Aorta (tissue), 5 donors: ENCODE results near the gene ITPRID1. TPM values are rescaled to one million over a fixed set of nuclear protein-coding genes. Genes with fewer than 3 reads are reported as not detected.

Experiments used
- ATAC-seq: fragments of 200-7000 bp; cut with Tn5 transposase; one replicate; pipeline ENCODE4 v1.9.1; 2022; ENCODE audit warnings: moderate library complexity; ENCODE audit not compliant: low FRiP score
- DNase-seq, 2 donors: peaks; one replicate each; pipeline ENCODE4 v3.0.0-alpha.2; 2020
- H3K27ac ChIP-seq, 2 donors: one replicate each; pipeline ENCODE4 v1.5.1; 2013; ENCODE audit warnings: low read length in 2 of 2, mild to moderate bottlenecking in 2 of 2, moderate library complexity in 2 of 2, control low read depth in 1 of 2, inconsistent platforms in 1 of 2, low read depth in 1 of 2
- H3K27me3 ChIP-seq, 2 donors: one replicate each; pipeline ENCODE4 v1.6.1; 2013; ENCODE audit warnings: control low read depth in 1 of 2, low read length in 1 of 2, mild to moderate bottlenecking in 1 of 2, moderate library complexity in 1 of 2; ENCODE audit not compliant: insufficient read depth in 2 of 2, control insufficient read depth in 1 of 2
- H3K36me3 ChIP-seq, 2 donors: one replicate each; pipeline ENCODE4 v1.6.1; 2013; ENCODE audit warnings: control low read depth in 1 of 2, low read length in 1 of 2, mild to moderate bottlenecking in 1 of 2; ENCODE audit not compliant: insufficient read depth in 2 of 2, control insufficient read depth in 1 of 2
- H3K4me1 ChIP-seq, 2 donors: one replicate each; pipeline ENCODE4 v1.6.1; 2013; ENCODE audit warnings: low read length in 2 of 2, control low read depth in 1 of 2, mild to moderate bottlenecking in 1 of 2, moderate library complexity in 1 of 2; ENCODE audit not compliant: insufficient read depth in 2 of 2, control insufficient read depth in 1 of 2
- H3K4me3 ChIP-seq, 2 donors: one replicate each; pipeline ENCODE4 v1.5.1; 2013; ENCODE audit warnings: low read length in 2 of 2, control low read depth in 1 of 2, mild to moderate bottlenecking in 1 of 2
- H3K9me3 ChIP-seq: one replicate; pipeline ENCODE4 v1.6.1; 2013; ENCODE audit warnings: mild to moderate bottlenecking, low read length; ENCODE audit not compliant: control insufficient read depth
- WGBS, 2 donors: extraction: QIAGEN DNeasy Blood & Tissue Kit; methylation state at CpG; one replicate each; pipeline ENCODE4 v1.1.7; 2013; 5-methylcytosine and 5-hydroxymethylcytosine counted together
- intact Hi-C, 2 donors: fragments of 100-400 bp; cut with DNase I; formaldehyde crosslinking; loops; one replicate each; pipeline versions ENCODE4 v1.14.2 to v1.15.0; 2022
- polyA plus RNA-seq, 2 donors: library from polyadenylated mRNA; stranded (reverse); fragments of 200-250 nt; gene quantifications; one replicate each; pipeline ENCODE4 v1.2.3, GENCODE V29; 2013
- total RNA-seq, 2 donors: library from RNA; stranded (reverse); fragmentation: NEBNext Ultra II Directional; extraction: Animal tissue kit (Norgen Biotek cat#: 25700); gene quantifications; one replicate each; pipeline ENCODE4 v1.2.1, GENCODE V29; 2021
- donor health status: healthy with polysubstance abuse.
- donor health status: Bipolar disorder and iron deficiency.
- donor health status: DM: no; HTN: no; CAD: no.
- donor health status: DM: no; HTN: no; CAD: no.
- donor health status: DM: yes; HTN: yes; CAD: no.

ITPRID1 gene
- total and polyA plus RNA-seq, 4 donors: 0.09 TPM; not detected in 3

- 41 to 49% methylated on average over 5 of the region's 5 CpGs for WGBS, 2 donors
- no peaks in the 10 kb centered on the region for H3K4me1 ChIP-seq
- ATAC-seq: no peak
These were observed 149.2 kb downstream of the ITPRID1 start for GRCh38 chr7:31663072-31663471.

GRCh38 chr7:31664890-31665289, 151.0 kb downstream of the ITPRID1 start:
- no peaks in the 10 kb centered on the region for H3K9me3 ChIP-seq
- DNase-seq (no peak), ATAC-seq (no peak)
- H3K27ac ChIP-seq: no peak overlapping the region
- no peaks in the 10 kb centered on the region for H3K27me3 ChIP-seq
- no peaks in the 10 kb centered on the region for H3K36me3 ChIP-seq
- no peak overlapping the region for H3K4me3 ChIP-seq
- intact Hi-C loops: no loop called here
- no peaks in the 10 kb centered on the region for H3K4me1 ChIP-seq

More at GRCh38 chr7:31663072-31663471, 149.2 kb downstream of the ITPRID1 start:
- H3K9me3 ChIP-seq: no peaks in the 10 kb centered on the region
- DNase-seq: no peak
- no peak overlapping the region for H3K4me3 ChIP-seq
- no peaks in the 10 kb centered on the region for H3K36me3 ChIP-seq
- intact Hi-C loops: no loop called here
- no peaks in the 10 kb centered on the region for H3K27me3 ChIP-seq
- no peak overlapping the region for H3K27ac ChIP-seq

- WGBS, 2 donors: 73 to 81% methylated on average over 1 of the region's 1 CpG
- DNase-seq: no peak
- Histone ChIP-seq H3K27ac (no peak overlapping the region), H3K4me3 (no peak overlapping the region), H3K36me3 (no peaks in the 10 kb centered on the region), H3K4me1 (no peaks in the 10 kb centered on the region), H3K27me3 (no peaks in the 10 kb centered on the region), H3K9me3 (no peaks in the 10 kb centered on the region)
- no peak for ATAC-seq
- intact Hi-C loops: no loop called here
These were observed 151.7 kb downstream of the ITPRID1 start for GRCh38 chr7:31665546-31665945.

GRCh38 chr7:31669461-31669860, 155.6 kb downstream of the ITPRID1 start:
- Histone ChIP-seq H3K27me3 (no peaks in the 10 kb centered on the region), H3K27ac (no peak overlapping the region), H3K4me3 (no peak overlapping the region), H3K9me3 (peaks cover 3% of the 10 kb centered on the region), H3K4me1 (no peaks in the 10 kb centered on the region), H3K36me3 (no peaks in the 10 kb centered on the region)
- no peak for ATAC-seq
- intact Hi-C loops: no loop called here
- DNase-seq: no peak

- Histone ChIP-seq H3K4me3 (no peak overlapping the region), H3K27me3 (peaks cover 0 to 2% of the 10 kb centered on the region in 2 donors), H3K27ac (no peak overlapping the region), H3K9me3 (no peaks in the 10 kb centered on the region), H3K36me3 (no peaks in the 10 kb centered on the region), H3K4me1 (no peaks in the 10 kb centered on the region)
- ATAC-seq: no peak
- DNase-seq: no peak
- 85% methylated on average over 12 of the region's 12 CpGs for WGBS, 2 donors
- intact Hi-C loops: no loop called here
These were observed 165.8 kb downstream of the ITPRID1 start for GRCh38 chr7:31679574-31680305.

GRCh38 chr7:31683445-31684225, 169.7 kb downstream of the ITPRID1 start:
- ATAC-seq: no peak
- intact Hi-C loops: no loop called here
- WGBS, 2 donors: 38 to 59% methylated on average over 5 of the region's 5 CpGs
- no peak for DNase-seq
- H3K4me1 ChIP-seq: no peaks in the 10 kb centered on the region
- H3K9me3 ChIP-seq: no peaks in the 10 kb centered on the region
- no peaks in the 10 kb centered on the region for H3K27me3 ChIP-seq
- no peak overlapping the region for H3K4me3 ChIP-seq
- H3K27ac ChIP-seq: no peak overlapping the region
- H3K36me3 ChIP-seq: no peaks in the 10 kb centered on the region

GRCh38 chr7:31687024-31687748, 173.3 kb downstream of the ITPRID1 start, which contains the start of gene PPP1R17:
Gene PPP1R17, plus strand, starts transcription at chr7:31687215. Its CDS starts 5,227 bp downstream, at chr7:31692442.
- H3K4me3 ChIP-seq: no peak within 1 kb of the TSS
- no peaks in the 10 kb centered on the region for H3K9me3 ChIP-seq
- no peaks in the 10 kb centered on the region for H3K4me1 ChIP-seq
- ATAC-seq (no peak), DNase-seq (no peak)
- WGBS, 2 donors: 17 to 23% methylated on average over 14 of the region's 14 CpGs
- peaks cover 0 to 2% of the 10 kb centered on the region in 2 donors for H3K27me3 ChIP-seq
- no peaks in the 10 kb centered on the region for H3K36me3 ChIP-seq
- no peak within 1 kb of the TSS for H3K27ac ChIP-seq
- intact Hi-C loops: no loop called here

- H3K27ac ChIP-seq: no peak overlapping the region
- no peaks in the 10 kb centered on the region for H3K36me3 ChIP-seq
- WGBS, 2 donors: 87 to 88% methylated on average over 3 of the region's 3 CpGs
- H3K4me1 ChIP-seq: no peaks in the 10 kb centered on the region
- no peak for DNase-seq
- no peak for ATAC-seq
- H3K9me3 ChIP-seq: no peaks in the 10 kb centered on the region
- no peak overlapping the region for H3K4me3 ChIP-seq
- H3K27me3 ChIP-seq: peaks cover 0 to 2% of the 10 kb centered on the region in 2 donors
- intact Hi-C loops: no loop called here
These were observed 174.5 kb downstream of the ITPRID1 start for GRCh38 chr7:31688372-31688771.
